Bronchial epithelial cell (primary cell): ENCODE measurements around the gene ZDHHC11B. TPM values are rescaled to one million over a fixed set of nuclear protein-coding genes. Genes with fewer than 3 reads are reported as not detected.
"Not testable (repeated sequence)": the region's sequence is repeated elsewhere in the genome, so short reads cannot be mapped to it uniquely, and the experiment has no call there.

Experiments used
- DNase-seq: peaks from one replicate; pipeline ENCODE4 v3.0.0-alpha.2; 2010; ENCODE audit warnings: low read depth
- FAIRE-seq: peaks from 2 replicates; lab custom pipeline; 2011; peaks lifted over from hg19 to GRCh38; lab: Jason Lieb, UNC
- H3K27me3 ChIP-seq: 2 replicates; pipeline ENCODE4 v1.5.1; 2011; ENCODE audit warnings: low read length; ENCODE audit not compliant: control insufficient read depth, insufficient read depth
- H3K36me3 ChIP-seq: 2 replicates; pipeline ENCODE4 v1.5.1; 2011; ENCODE audit warnings: low read length; ENCODE audit not compliant: control insufficient read depth, insufficient read depth
- H3K4me3 ChIP-seq: 2 replicates; pipeline ENCODE4 v1.5.1; 2011; ENCODE audit warnings: mild to moderate bottlenecking, low read depth, low read length, control low read depth
- total RNA-seq: library from RNA; depleted of rRNA; stranded (reverse); fragments of >200 nt; gene quantifications from 2 replicates; pipeline ENCODE4 v1.2.1, GENCODE V29; 2014
- TF ChIP-seq, protein P1 (sequence below): IDR thresholded peaks from 2 replicates; pipeline ENCODE4 v1.5.1; 2011; ENCODE audit warnings: mild to moderate bottlenecking, moderate library complexity, low read length, control low read depth, inconsistent platforms; ENCODE audit not compliant: insufficient read depth, severe bottlenecking

ZDHHC11B gene
- total RNA-seq, 1 donor from 2014 or later, result under 0.01 TPM

DNA sequence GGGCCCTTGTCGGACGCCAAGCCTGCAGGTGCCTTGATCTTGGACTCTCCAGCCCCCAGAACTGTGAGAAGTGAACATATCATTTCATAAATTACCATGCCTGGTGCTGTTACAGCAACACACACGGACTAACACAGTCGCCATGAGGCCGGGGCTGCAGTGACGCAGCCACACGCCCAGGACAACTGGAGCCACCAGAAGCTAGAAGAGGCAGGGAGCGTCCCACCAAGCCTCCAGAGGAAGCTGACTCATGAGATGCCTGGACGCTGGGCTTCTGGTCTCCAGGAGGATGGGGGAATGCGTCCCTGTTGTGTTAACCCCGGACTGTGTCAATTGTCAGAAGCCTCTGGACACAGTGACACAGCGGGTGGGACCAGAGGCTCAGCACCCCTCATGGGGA lies 97.6 kb downstream of the ZDHHC11B start:
- not testable (repeated sequence) for H3K4me3 ChIP-seq, DNase-seq, FAIRE-seq, H3K27me3 ChIP-seq, H3K36me3 ChIP-seq

DNA sequence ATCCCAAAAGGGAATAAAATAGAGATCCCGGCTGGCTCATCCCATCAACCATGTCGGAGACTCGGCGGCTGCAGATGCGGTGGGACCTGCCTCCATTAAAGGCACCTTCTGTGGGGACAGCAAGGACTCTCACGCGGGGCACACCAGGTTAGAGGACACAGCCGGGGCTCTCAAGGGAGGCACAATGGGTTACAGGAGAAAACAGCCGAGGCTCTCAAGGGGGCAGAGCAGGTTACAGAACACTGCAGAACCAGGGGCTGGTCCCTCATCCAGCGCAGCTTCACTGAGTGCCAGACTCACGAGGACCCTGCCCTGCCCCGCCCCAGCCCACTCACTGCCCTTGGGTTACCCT lies 98.4 kb downstream of the ZDHHC11B start:
- DNase-seq, H3K27me3 ChIP-seq, H3K4me3 ChIP-seq, FAIRE-seq, H3K36me3 ChIP-seq: not testable (repeated sequence)

DNA sequence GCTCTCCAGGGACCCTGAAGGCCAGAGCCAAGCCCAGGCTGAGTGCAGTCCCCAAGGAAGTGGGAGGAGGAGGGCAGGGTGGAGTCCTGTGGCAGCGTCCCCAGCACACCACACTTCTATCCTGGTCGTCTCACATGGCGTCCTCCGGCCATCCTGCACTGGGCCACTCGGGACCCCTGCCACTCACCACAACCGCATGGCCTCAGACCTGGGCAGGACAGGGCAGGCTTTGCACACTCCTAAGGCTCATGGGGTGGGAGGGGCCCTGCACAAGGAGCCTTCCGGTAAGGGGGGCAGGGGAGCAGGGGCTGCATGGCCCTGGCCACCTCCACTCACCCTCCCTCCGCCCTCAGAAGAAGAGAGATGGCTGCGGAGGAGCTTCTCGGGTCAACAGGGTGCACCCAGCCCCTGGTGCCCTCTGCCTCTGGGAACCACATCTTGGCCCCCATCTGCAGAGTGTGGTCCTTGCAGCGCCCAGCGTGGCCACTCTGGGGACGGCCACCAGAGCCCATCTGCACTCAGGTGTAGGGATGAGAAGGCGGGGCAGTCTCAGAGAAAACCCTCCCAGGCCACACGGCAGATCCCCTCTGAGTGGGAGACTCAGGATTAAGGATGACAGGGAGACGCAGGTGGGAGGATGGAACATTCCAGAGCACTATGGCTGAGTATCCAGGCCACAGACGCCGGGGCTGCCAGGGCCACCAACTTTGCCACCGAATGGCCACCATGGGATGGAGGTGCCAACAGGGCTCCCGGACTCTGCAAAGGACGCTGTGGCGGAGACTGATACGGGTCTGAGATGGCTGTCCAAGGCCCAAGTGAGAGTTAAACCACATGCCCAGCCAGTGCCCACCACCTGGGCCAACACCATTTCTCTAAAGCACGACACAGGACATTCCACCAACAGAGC lies 99.0 kb downstream of the ZDHHC11B start:
- DNase-seq (no peak), FAIRE-seq (no peak)
- Histone ChIP-seq H3K36me3 (no peaks in the 10 kb centered on the region), H3K4me3 (no peak overlapping the region), H3K27me3 (no peaks in the 10 kb centered on the region)
- TF ChIP-seq, protein P1, sequence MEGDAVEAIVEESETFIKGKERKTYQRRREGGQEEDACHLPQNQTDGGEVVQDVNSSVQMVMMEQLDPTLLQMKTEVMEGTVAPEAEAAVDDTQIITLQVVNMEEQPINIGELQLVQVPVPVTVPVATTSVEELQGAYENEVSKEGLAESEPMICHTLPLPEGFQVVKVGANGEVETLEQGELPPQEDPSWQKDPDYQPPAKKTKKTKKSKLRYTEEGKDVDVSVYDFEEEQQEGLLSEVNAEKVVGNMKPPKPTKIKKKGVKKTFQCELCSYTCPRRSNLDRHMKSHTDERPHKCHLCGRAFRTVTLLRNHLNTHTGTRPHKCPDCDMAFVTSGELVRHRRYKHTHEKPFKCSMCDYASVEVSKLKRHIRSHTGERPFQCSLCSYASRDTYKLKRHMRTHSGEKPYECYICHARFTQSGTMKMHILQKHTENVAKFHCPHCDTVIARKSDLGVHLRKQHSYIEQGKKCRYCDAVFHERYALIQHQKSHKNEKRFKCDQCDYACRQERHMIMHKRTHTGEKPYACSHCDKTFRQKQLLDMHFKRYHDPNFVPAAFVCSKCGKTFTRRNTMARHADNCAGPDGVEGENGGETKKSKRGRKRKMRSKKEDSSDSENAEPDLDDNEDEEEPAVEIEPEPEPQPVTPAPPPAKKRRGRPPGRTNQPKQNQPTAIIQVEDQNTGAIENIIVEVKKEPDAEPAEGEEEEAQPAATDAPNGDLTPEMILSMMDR, result no peak

DNA sequence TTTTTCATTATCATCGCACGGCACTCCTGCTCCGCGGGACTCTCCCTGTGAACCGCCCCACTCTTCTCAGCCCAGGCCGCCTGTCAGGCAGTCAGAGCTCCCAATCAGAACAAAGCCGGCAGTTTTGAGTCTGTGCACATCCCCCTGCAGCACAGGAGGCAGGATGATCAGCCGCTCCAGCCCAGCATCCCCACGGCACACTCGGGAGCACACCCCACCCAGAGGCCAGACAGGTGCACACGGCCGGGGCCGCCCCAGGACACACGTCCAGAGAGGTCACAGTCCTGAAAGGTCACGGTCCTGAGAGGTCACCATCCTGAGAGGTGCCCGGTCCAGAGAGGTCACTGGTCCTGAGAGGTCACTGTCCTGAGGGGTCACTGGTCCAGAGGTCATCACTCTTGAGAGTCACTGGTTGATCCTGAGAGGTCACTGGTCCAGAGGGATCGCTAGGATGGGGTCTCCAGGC lies 99.7 kb downstream of the ZDHHC11B start:
- DNase-seq (no peak), FAIRE-seq (no peak)
- H3K27me3 ChIP-seq, result no peaks in the 10 kb centered on the region
- TF ChIP-seq, protein P1, result no peak
- H3K4me3 ChIP-seq, result no peak overlapping the region
- H3K36me3 ChIP-seq, result no peaks in the 10 kb centered on the region

DNA sequence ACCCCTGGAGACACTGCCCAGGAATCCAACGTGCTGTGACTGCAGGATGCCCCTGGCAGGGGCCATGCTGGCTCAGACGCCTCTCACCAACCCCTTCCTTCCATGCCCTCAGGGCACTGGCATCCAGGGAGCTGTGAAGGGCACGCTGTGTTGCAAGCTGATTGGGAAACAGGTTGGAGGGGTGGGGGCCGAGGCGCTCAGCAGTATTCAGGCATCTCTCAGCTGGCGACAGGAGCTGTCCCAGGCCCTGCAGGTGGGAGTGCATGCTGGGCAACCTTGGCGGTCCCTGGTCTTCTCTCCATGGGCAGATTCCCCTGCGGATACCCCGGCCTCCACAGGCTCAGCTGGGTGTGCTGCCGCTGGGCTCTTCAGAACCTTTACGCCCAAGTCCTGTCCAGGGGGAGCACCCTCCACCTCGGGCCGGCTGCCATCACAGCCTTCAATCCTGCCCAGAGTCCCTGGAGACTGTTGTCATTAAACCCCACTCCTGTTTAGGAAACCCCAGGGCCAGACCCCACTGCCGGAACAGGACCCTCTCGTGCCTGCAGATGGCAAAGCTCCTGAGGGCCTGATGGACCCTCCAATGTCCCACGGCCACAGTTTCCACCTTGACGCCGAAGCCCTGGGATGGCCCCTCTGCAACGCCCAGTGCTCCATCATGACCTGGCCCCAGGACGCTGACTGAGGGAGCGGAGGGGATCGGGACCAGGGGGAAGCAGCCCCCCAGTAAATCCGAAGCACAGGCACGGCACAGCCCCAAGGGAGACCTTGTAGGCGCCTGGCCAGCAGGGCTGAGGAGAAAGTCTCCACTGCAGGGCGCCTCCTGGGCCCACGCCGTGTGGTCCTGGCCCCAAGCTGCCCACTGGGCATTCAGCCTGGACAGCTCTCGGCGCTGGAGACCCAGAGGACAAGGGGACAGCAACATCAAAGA lies 100.7 kb downstream of the ZDHHC11B start:
- TF ChIP-seq, protein P1, result no peak
- Histone ChIP-seq H3K36me3 (no peaks in the 10 kb centered on the region), H3K27me3 (no peaks in the 10 kb centered on the region), H3K4me3 (no peak overlapping the region)
- FAIRE-seq, result no peak
- no peak for DNase-seq

DNA sequence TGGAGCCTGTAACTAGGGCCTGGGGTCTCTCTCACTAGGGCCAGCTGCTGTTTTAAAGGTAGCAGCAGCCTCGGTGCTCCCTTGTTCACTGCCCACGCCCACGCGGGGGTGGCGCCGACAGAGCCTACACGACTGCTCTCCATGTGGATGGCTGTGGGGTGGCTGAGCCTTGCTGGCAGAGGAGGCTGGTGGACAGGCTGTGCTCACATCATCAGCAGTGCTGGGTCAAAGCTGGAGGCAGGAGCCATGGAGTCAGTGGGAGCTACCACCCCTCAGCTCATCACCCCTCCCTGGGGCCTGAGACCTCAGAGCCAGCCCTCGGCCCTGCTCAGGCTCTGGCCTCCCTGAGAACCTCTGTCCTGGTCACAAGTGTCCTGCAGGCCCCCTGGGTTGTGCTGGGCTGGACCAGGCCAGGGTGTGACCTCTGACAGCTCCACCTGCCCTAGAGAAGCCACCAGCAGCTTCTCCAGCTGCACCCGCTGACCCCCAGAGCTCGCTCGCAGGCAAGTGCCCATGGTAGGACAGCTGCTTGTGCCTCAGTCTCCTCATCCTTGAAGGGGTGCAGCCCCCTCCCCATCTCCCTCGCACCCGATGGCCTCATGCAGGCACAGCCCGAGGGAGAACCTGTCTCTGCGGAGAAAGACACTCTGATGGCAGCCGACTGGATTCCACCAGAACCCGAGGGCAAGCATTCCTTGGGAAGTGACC lies 101.7 kb downstream of the ZDHHC11B start:
- FAIRE-seq, result peak; percentile 90
- not testable (repeated sequence) for H3K4me3 ChIP-seq, DNase-seq, H3K27me3 ChIP-seq, H3K36me3 ChIP-seq

DNA sequence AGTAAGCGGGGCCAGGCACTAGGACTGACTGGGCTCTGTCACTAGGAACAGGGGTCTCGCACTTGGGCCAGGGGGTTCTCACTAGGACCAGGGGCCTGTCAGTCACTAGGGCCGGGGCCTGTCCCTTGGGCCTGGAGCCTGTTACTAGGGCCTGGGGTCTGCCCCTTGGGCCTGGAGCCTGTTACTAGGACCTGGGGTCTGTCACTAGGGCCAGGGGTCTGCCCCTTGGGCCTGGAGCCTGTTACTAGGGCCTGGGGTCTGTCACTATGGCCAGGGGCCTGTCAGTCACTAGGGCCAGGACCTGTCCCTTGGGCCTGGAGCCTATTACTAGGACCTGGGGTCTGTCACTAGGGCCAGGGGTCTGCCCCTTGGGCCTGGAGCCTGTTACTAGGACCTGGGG lies 102.3 kb downstream of the ZDHHC11B start:
- FAIRE-seq, H3K36me3 ChIP-seq, H3K4me3 ChIP-seq, DNase-seq, H3K27me3 ChIP-seq: not testable (repeated sequence)

DNA sequence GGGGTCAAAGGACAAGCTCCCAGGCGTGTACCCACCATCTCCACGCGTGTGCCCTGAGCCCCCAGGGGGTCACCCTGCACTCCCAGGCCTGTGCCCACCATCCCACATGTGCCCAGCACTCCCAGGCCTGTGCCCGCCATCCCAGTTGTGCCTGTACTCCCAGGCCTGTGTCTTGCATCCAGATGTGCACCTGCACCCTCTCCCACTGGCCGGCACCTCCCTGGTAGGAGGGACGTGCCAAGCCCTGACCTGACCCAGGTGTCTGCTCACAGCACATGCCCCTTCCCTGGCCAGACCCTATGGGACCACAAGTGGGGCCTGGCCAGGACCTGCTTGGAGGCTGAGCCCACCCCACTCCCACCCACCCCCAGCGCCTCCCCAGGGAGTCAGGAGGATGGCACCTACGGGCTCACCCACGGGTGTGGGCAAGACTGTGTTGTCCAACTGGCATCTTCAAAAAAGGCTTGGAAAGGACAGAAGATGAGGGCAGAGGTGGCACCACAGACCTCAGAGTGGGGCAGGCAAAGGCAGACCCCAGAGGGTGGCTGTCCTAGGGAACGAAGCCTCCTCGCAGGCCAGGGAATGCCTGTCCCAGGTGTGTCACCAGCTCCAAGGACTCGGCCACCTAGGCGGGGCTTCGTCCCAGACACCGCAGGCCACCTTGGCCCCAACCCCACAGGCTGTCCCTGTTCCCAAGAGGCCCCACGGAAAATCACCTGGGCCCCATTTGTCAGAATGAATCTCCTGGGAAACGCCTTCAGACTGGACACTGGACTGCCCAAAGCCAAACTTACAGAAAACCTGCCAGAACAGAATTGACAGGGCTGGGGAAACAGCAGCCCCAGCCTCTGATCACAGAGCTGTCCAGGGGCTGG lies 103.0 kb downstream of the ZDHHC11B start:
- not testable (repeated sequence) for H3K4me3 ChIP-seq, FAIRE-seq, H3K36me3 ChIP-seq, H3K27me3 ChIP-seq, DNase-seq

DNA sequence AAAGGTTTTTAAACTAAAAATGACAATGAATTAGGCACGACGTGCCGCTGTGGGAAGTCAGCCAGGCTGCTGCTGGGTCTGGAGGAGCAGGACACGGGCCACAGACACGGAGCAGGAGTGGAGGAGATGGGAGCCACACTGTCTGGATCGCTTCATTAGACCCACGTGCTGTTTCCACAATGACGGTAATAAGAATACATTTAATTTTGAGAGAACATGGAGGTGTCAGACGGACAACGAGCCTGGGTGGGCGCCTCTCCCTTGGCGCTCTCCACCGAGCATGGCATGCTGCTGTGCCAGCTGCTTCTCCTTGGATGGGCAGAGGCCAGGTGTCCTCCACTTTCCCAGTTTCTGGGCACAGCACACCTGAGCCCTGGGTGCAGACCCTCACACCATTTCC lies 103.7 kb downstream of the ZDHHC11B start:
- not testable (repeated sequence) for H3K27me3 ChIP-seq, FAIRE-seq, H3K4me3 ChIP-seq

More for the DNA sequence above, 103.7 kb downstream of the ZDHHC11B start:
- H3K36me3 ChIP-seq, DNase-seq: not testable (repeated sequence)
